ENCODE measurements around the gene SLC9A4.

DNA sequence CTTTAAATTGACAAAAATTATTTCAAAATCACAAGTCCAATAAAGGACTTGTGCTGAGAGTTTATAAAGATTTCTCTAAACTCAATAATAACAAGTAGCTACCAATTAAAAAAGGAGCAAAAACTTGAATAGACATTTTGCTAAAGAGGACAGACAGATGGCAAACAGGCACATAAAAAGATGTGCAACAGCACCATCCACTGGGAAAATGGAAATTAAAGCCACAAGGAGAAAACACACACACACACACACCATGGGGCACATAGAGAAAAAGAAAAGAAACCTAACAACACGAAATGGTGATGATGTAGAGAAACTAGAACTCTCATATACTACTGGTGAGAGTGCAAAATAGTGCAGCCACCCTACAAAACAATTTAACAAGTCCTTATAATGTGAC, 12.6 kb upstream of the SLC9A4 start:
- TF ChIP-seq, protein P1, sequence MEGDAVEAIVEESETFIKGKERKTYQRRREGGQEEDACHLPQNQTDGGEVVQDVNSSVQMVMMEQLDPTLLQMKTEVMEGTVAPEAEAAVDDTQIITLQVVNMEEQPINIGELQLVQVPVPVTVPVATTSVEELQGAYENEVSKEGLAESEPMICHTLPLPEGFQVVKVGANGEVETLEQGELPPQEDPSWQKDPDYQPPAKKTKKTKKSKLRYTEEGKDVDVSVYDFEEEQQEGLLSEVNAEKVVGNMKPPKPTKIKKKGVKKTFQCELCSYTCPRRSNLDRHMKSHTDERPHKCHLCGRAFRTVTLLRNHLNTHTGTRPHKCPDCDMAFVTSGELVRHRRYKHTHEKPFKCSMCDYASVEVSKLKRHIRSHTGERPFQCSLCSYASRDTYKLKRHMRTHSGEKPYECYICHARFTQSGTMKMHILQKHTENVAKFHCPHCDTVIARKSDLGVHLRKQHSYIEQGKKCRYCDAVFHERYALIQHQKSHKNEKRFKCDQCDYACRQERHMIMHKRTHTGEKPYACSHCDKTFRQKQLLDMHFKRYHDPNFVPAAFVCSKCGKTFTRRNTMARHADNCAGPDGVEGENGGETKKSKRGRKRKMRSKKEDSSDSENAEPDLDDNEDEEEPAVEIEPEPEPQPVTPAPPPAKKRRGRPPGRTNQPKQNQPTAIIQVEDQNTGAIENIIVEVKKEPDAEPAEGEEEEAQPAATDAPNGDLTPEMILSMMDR (IDR thresholded peaks at IDR 0.05; ENCODE audit: insufficient read depth, low read length) = no peak
- TF ChIP-seq POLR2AphosphoS5 (IDR thresholded peaks at IDR 0.05; ENCODE audit: low read depth) = no peak
- TF ChIP-seq, protein P2, sequence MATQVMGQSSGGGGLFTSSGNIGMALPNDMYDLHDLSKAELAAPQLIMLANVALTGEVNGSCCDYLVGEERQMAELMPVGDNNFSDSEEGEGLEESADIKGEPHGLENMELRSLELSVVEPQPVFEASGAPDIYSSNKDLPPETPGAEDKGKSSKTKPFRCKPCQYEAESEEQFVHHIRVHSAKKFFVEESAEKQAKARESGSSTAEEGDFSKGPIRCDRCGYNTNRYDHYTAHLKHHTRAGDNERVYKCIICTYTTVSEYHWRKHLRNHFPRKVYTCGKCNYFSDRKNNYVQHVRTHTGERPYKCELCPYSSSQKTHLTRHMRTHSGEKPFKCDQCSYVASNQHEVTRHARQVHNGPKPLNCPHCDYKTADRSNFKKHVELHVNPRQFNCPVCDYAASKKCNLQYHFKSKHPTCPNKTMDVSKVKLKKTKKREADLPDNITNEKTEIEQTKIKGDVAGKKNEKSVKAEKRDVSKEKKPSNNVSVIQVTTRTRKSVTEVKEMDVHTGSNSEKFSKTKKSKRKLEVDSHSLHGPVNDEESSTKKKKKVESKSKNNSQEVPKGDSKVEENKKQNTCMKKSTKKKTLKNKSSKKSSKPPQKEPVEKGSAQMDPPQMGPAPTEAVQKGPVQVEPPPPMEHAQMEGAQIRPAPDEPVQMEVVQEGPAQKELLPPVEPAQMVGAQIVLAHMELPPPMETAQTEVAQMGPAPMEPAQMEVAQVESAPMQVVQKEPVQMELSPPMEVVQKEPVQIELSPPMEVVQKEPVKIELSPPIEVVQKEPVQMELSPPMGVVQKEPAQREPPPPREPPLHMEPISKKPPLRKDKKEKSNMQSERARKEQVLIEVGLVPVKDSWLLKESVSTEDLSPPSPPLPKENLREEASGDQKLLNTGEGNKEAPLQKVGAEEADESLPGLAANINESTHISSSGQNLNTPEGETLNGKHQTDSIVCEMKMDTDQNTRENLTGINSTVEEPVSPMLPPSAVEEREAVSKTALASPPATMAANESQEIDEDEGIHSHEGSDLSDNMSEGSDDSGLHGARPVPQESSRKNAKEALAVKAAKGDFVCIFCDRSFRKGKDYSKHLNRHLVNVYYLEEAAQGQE (IDR thresholded peaks at IDR 0.05; ENCODE audit: insufficient replicate concordance, low read depth) = no peak
- no peak for TF ChIP-seq SPI1 (IDR thresholded peaks at IDR 0.05; ENCODE audit: borderline replicate concordance, low read depth)
- TF ChIP-seq GABPA (IDR thresholded peaks at IDR 0.05; ENCODE audit: low read depth) = no peak

All from HL-60 (cell line).